B cell (primary cell): ENCODE measurements around the gene CAVIN1. TPM values are rescaled to one million over a fixed set of nuclear protein-coding genes. Genes with fewer than 3 reads are reported as not detected.

Experiments
- ATAC-seq: fragments of 200-7000 bp; cut with Tn5 transposase; one replicate; pipeline ENCODE4 v1.10.0; 2021; ENCODE audit warnings: low read depth, mild to moderate bottlenecking, moderate number of reproducible peaks, moderate library complexity
- CTCF ChIA-PET: fragments of 350-600 bp; sonication (Branson Sonifier 250); formaldehyde crosslinking; loops from one replicate; lab custom pipeline; 2021; ENCODE audit warnings: antibody characterized with exemption, inconsistent platforms; lab: Charles Lee
- POLR2A ChIA-PET: fragments of 350-600 bp; sonication (Branson Sonifier 250); formaldehyde crosslinking; loops from one replicate; lab custom pipeline; 2021; ENCODE audit warnings: antibody characterized with exemption; lab: Charles Lee
- DNase-seq: peaks from one replicate; pipeline ENCODE4 v3.0.0; 2013
- H2AFZ ChIP-seq: 2 replicates; pipeline ENCODE4 v1.6.1; 2012; ENCODE audit warnings: mild to moderate bottlenecking, low read depth, low read length; ENCODE audit not compliant: insufficient read depth, poor library complexity, severe bottlenecking
- H3K27ac ChIP-seq, 2 donors: 1 replicate in 1 of 2; 2 replicates in 1 of 2; pipeline ENCODE4 v1.5.1; 2012 to 2013; ENCODE audit warnings: low read length in 2 of 2, mild to moderate bottlenecking in 2 of 2, moderate library complexity in 1 of 2
- H3K27me3 ChIP-seq, 4 experiments: fragments of 200-600 bp in 1 of 4; sonication (generic) in 1 of 4; replicated peaks in 1 of 4; 1 replicate in 2 of 4; 2 replicates in 2 of 4; pipeline versions ENCODE4 v1.6.1 to v1.7.0; 2013 to 2016; ENCODE audit warnings: low read length in 3 of 4, mild to moderate bottlenecking in 2 of 4, mixed read lengths in 1 of 4, moderate library complexity in 1 of 4; ENCODE audit not compliant: insufficient read depth in 4 of 4, control insufficient read depth in 3 of 4; ENCODE audit errors: control extremely low read depth in 1 of 4
- H3K36me3 ChIP-seq, 2 experiments: replicated peaks in 1 of 2; 1 replicate in 1 of 2; 2 replicates in 1 of 2; pipeline versions ENCODE4 v1.6.1 to v1.7.1; 2013; ENCODE audit warnings: low read length in 1 of 2; ENCODE audit not compliant: insufficient read depth in 2 of 2, control insufficient read depth in 1 of 2; ENCODE audit errors: control extremely low read depth in 1 of 2, extremely low read depth in 1 of 2
- H3K4me1 ChIP-seq, 2 donors: fragments of 200-600 bp in 1 of 2; sonication (generic) in 1 of 2; 1 replicate in 1 of 2; 2 replicates in 1 of 2; pipeline versions ENCODE4 v1.5.1 to v1.6.1; 2013 to 2017; ENCODE audit warnings: low read length in 2 of 2; ENCODE audit not compliant: control insufficient read depth in 2 of 2, insufficient read depth in 2 of 2
- H3K4me2 ChIP-seq: replicated peaks from 2 replicates; pipeline ENCODE3; 2012; ENCODE audit warnings: mild to moderate bottlenecking, low read depth, low read length; ENCODE audit not compliant: poor library complexity, severe bottlenecking
- H3K4me3 ChIP-seq, 5 experiments: fragments of 200-600 bp in 1 of 5; sonication (generic) in 1 of 5; 1 replicate in 3 of 5; 2 replicates in 2 of 5; pipeline versions ENCODE4 v1.5.1 to v1.7.0; 2011 to 2016; ENCODE audit warnings: low read length in 4 of 5, mild to moderate bottlenecking in 4 of 5, low read depth in 2 of 5, control low read depth in 1 of 5, moderate library complexity in 1 of 5; ENCODE audit not compliant: insufficient read depth in 1 of 5; ENCODE audit errors: control extremely low read depth in 1 of 5, extremely low read depth in 1 of 5
- H3K79me2 ChIP-seq: fragments of 200-600 bp; sonication (generic); one replicate; pipeline ENCODE4 v1.6.0; 2016; ENCODE audit warnings: low read length; ENCODE audit not compliant: control insufficient read depth, insufficient read depth
- H3K9ac ChIP-seq: fragments of 200-600 bp; sonication (generic); 2 replicates; pipeline ENCODE4 v1.6.1; 2017; ENCODE audit warnings: mild to moderate bottlenecking, low read length, moderate library complexity
- H3K9me3 ChIP-seq, 3 donors: one replicate each; pipeline versions ENCODE4 v1.6.1 to v1.7.1; 2013; ENCODE audit warnings: low read length in 2 of 3; ENCODE audit not compliant: control insufficient read depth in 2 of 3, insufficient read depth in 1 of 3; ENCODE audit errors: control extremely low read depth in 1 of 3
- H4K20me1 ChIP-seq: 2 replicates; pipeline ENCODE4 v1.6.0; 2012; ENCODE audit warnings: mild to moderate bottlenecking, low read length; ENCODE audit not compliant: insufficient read depth, control insufficient read depth, poor library complexity, severe bottlenecking
- H3K27ac Mint-ChIP-seq: one replicate; pipeline ENCODE4 v1.8.0; 2021; ENCODE audit warnings: mixed read lengths
- H3K27me3 Mint-ChIP-seq: one replicate; pipeline ENCODE4 v1.8.0; 2021; ENCODE audit warnings: mixed read lengths
- H3K4me1 Mint-ChIP-seq: one replicate; pipeline ENCODE4 v1.8.0; 2021; ENCODE audit warnings: mixed read lengths
- H3K4me3 Mint-ChIP-seq: one replicate; pipeline ENCODE4 v1.8.0; 2021; ENCODE audit warnings: mixed read lengths
- H3K9me3 Mint-ChIP-seq: one replicate; pipeline ENCODE4 v1.8.0; 2022; ENCODE audit warnings: mixed read lengths; ENCODE audit not compliant: insufficient read depth
- CTCF ChIP-seq: fragments of 200-600 bp; IDR thresholded peaks from one replicate; pipeline ENCODE4 v1.8.0; 2022; ENCODE audit warnings: antibody characterized with exemption, mild to moderate bottlenecking
- EZH2 ChIP-seq: IDR thresholded peaks from 2 replicates; pipeline ENCODE4 v1.6.1; 2012; ENCODE audit warnings: borderline replicate concordance, low read depth, mild to moderate bottlenecking, moderate library complexity, low read length; ENCODE audit not compliant: insufficient read depth, poor library complexity, severe bottlenecking
- WGBS: methylation state at CpG from one replicate; pipeline ENCODE4 v1.1.5; 2013; ENCODE audit warnings: missing lambda C conversion rate; ENCODE audit not compliant: insufficient coverage; 5-methylcytosine and 5-hydroxymethylcytosine counted together
- intact Hi-C: fragments of 100-400 bp; cut with micrococcal nuclease; formaldehyde crosslinking; loops from one replicate; pipeline ENCODE4 v1.10.0; 2022
- polyA plus RNA-seq: library from polyadenylated mRNA; depleted of rRNA; stranded (reverse); fragments of >200 nt; gene quantifications from 2 replicates; pipeline ENCODE4 v1.2.3, GENCODE V29; 2012
- total RNA-seq, 2 donors: library from RNA; stranded (reverse); fragments of 120-200 nt in 1 of 2; gene quantifications; 1 replicate in 1 of 2; 2 replicates in 1 of 2; pipeline versions ENCODE4 v1.2.3 to v1.2.4, GENCODE V29; 2013 to 2022

The CAVIN1 gene
- total and polyA plus RNA-seq, 2 donors (not counting 1 experiment from before 2014, with no cell fraction given), result not detected

- ATAC-seq (peak; percentile 87), DNase-seq (peak; percentile 92)
- Histone ChIP-seq H3K79me2 (peaks cover 36% of the 10 kb centered on the region), H3K36me3 (peaks cover 4 to 24% of the 10 kb centered on the region in 2 experiments), H3K4me2 (peak within 1 kb of the TSS; percentile 84), H2AFZ (peak within 1 kb of the TSS; percentile 83), H3K27ac (peak within 1 kb of the TSS; percentile 78 to 84), H3K9me3 (no peaks in the 10 kb centered on the region), H3K27me3 (no peaks in the 10 kb centered on the region), H3K4me1 (peaks cover 58 to 68% of the 10 kb centered on the region in 2 donors), H3K9ac (peak within 1 kb of the TSS; percentile 90), H3K4me3 (peak within 1 kb of the TSS; percentile 67 to 97 (median 95)), H4K20me1 (peaks cover 18% of the 10 kb centered on the region)
- CTCF ChIA-PET, result interaction anchor here (1.0 kb wide), 1 partner anchor 349 kb away, joined by 4 read pairs; no protein-coding TSS in a partner anchor
- WGBS, result under 1% methylated on average over 37 of the region's 45 CpGs
- POLR2A ChIA-PET, result interaction anchor here (0.7 to 0.9 kb wide), 2 partner anchors 20 to 43 kb away, joined by 3 to 5 read pairs; no protein-coding TSS in a partner anchor
- Mint-ChIP-seq H3K9me3 (no peaks in the 10 kb centered on the region), H3K4me3 (peak within 1 kb of the TSS; percentile 97), H3K27ac (peak within 1 kb of the TSS; percentile 93), H3K27me3 (no peaks in the 10 kb centered on the region), H3K4me1 (peaks cover 64% of the 10 kb centered on the region)
- intact Hi-C loops, result loop anchor here (2.0 to 5.0 kb wide), 2 partner anchors 220 to 276 kb away; partner anchors contain the start of gene KCNH4
- TF ChIP-seq EZH2 (no peak), CTCF (no peak)
These were observed 35.6 kb upstream of the CAVIN1 start, which contains the start of gene ATP6V0A1 for GRCh38 chr17:42458497-42459255. Gene ATP6V0A1, plus strand, starts transcription at chr17:42458878. Its CDS starts 2,017 bp downstream, at chr17:42460895.
